ENCODE results near the gene SRPRB.
A peak's percentile ranks its signal among the peaks of the same experiment; 100 is the strongest.
"Not testable (repeated sequence)": the region's sequence is repeated elsewhere in the genome, so short reads cannot be mapped to it uniquely, and the experiment has no call there.

Gene SRPRB

DNA sequence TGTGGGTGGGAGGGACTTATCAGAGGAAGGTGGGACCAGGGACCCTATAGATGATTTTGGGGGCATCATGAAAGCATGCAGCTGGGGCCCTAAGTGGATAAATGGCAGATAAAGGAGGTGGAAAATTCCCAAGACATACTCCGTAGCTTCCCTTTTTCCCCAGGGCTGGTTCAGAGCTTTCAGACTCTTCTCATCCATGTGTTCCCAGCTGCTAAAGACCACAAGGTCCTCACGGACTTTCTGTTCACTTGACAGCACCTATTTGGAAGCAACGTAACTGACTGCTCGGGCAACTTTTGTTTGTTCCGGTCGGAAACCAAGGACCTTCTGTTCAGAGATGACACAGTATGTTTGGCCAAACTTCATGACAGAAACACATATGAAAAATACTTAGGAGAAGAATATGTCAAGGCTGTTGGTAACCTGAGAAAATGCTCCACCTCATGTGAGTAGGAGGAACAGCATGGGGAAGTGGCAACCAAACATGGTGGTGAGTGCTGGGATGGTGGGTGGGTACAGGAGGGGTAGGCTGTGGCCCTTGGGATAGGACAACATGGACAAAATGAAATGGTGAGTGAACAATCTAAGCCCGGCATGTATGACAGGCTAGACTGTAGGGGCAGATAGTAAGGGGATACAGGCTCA is 28.7 kb upstream of the SRPRB start:
- intact Hi-C loops (cut with DNase I) = no loop called here
- DNase-seq = no peak

DNA sequence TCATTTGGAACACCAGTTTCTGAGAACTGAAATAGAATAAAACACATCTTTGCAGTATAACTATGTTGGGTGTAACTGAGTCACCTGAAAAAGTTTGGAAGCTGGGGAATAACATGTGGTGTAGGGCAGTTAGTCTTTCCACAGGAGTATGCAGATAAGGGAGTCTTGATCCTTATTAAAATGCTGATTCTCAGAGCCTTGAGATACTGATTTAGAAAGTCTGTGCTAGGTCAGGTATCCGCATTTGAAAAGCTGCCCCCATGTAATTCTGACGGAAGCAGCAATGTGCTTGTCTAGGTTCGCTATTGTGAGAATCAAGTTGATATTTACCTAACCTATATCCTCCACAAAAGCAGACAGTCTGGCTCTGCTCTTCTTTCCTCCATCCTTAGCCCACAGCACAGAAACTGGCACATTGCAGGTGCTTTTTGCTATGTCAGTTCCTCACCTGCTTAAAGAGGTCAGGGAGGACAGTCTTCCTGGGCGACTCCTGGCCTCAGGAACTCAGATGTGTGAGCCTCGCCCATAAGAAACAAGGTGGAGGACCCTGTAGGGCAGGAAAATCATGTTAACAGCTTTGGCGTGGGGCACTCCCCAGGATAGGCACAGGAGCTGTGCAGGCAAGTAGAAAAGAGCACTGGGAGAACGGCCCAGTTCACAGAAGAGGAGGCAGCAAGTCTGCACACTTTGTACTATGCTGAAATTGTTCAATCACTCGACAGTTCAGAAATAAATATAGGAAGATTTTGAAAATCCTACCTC is 27.6 kb upstream of the SRPRB start:
- DNase-seq = no peak
- intact Hi-C loops (cut with DNase I) = no loop called here

DNA sequence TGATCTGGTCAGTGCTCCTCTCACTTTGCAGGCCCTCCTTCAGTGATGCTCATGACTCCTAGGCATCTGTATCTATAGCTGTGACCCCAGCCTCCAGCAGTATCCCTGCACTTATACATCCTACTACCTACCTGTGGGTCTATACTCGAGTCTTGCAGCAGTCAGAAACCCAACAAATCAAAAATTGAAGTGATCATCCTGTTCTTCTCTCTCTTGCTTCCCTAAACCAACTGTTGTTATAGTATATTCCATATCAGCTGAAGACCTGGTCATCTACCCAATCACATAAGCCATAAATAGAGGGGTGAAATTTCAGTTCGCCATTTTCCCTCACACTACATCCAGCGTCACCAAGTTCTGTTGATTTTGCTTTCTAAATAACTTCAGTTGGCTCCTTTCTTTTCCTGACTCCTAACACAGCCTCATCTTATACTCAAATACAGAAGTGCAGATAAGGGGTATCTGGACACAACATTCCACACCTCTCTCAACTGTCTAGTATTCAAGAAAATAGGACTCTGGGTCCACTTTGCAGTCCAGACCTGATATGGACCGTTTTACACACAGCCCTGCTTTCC is 25.9 kb upstream of the SRPRB start:
- no peak for DNase-seq
- intact Hi-C loops (cut with DNase I) = no loop called here

DNA sequence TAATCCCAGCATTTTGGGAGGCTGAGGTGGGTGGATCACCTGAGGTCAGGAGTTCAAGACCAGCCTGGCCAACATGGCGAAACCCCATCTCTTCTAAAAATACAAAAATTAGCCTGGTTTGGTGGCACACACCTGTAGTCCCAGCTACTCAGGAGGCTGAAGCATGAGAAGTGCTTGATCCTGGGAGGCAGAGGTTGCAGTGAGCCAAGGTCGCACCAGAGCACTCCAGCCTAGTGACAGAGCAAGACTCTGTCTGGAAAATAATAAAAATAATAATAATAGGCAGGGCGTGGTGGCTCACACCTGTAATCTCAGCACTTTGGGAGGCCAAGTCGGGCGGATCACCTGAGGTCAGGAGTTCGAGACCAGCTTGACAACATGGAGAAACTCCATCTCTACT is 24.9 kb upstream of the SRPRB start:
- DNase-seq; intact Hi-C loops (cut with DNase I): not testable (repeated sequence)

DNA sequence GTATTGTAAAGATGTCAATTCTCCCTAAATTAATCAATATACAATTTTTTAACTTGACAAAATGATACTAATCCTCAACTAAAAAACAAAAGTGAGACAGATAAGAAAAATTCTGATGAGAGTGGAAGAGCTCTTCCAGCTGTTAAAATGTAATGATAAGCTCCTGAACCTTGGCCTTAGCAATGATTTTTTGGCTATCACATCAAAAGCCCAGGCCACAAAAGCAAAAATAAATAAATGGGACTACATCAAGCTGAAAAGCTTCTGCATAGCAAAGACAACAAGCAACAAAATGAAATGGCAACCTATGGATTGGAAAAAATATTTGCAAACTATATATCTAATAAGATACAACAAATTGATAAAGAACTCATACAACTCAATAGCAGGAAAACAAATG is 24.0 kb upstream of the SRPRB start:
- no peak for DNase-seq
- intact Hi-C loops (cut with DNase I) = no loop called here

DNA sequence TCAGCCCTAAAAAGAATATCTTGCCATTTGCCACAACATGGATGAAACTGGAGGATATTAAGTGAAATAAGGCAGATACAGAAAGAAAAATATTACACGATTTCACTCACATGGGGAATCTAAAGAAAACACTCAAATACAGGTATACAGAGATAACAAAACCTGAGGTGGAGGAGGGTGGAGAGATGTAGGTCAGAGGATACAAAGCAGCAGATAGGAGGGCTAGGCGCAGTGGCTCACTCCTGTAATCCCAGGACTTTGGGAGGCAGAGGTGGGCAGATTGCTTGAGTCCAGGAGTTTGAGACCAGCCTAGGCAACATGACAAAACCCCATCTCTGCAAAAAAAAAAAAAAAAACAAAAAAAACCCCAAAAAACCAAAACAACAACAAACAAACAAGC is 23.2 kb upstream of the SRPRB start:
- no peak for DNase-seq
- intact Hi-C loops (cut with DNase I) = no loop called here

DNA sequence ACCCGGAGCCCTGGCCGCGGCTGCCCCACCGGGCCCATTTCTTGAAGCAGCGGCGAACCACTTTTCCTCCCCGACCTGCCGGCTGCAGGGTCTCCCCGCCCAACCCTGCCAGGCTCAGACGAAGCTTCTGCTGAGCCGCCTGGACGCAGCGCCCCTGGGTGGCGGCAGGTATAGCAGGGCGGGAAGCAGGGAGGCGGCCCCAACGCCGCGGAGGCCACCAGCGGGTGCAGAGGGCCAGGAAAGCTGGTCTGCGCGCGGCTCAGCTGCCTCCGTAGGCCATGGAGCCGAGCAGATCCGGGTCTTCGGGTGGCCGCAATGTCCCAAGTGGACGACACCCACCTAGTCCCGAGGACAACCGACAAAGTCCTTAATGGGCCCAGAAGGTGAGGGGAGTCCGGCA is 21.9 kb upstream of the SRPRB start:
- peak in 3 of 10 donors; percentile 59 to 80 (median 70) for DNase-seq
- intact Hi-C loops (cut with DNase I) = no loop called here

DNA sequence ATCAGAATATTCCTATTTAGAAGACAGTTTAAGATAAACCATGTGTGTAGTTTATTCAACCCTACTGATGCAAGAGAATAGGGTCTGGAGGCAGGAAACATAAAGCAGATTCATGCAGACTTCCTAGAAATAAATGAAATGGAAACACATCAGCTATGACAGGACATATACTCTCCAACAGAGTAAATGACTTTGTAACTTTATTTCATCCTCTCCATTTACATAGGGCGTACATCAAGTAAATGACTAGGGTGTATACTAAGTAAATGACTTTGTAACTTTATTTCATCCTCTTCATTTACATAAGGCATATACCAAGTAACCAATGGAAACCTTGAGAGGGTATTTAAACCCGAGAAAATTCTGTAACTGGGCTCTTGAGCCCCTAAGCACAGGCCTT is 17.6 kb upstream of the SRPRB start:
- intact Hi-C loops (cut with DNase I) = no loop called here
- no peak for DNase-seq

DNA sequence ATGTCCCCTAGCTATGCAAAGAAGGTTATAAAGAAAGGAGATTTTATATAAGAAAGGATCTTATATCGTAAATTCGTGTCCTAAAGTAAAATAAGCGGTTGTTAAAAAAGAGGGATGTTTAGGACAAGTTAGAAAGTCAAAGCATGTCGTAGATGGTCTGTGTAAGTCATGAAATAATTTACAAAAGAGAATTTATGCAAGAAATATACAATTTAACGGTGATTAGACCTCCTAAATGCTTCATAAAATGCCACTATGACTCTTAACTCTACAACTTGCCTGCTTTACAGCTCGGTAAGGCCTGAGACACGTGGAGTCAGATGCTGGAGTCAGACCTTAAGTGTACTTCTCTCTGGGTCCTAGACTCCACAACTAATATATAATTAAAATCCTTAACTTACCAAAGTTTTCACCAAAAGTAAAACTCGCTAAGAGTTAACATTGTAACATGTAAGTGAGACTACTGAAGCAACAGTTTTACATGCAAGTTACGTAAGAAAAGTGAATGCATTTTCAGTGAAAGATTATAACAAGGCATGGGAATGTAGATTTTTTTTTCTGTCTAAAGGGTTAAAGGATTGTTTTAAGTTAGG is 13.3 kb upstream of the SRPRB start:
- no peak for DNase-seq
- intact Hi-C loops (cut with DNase I) = no loop called here

DNA sequence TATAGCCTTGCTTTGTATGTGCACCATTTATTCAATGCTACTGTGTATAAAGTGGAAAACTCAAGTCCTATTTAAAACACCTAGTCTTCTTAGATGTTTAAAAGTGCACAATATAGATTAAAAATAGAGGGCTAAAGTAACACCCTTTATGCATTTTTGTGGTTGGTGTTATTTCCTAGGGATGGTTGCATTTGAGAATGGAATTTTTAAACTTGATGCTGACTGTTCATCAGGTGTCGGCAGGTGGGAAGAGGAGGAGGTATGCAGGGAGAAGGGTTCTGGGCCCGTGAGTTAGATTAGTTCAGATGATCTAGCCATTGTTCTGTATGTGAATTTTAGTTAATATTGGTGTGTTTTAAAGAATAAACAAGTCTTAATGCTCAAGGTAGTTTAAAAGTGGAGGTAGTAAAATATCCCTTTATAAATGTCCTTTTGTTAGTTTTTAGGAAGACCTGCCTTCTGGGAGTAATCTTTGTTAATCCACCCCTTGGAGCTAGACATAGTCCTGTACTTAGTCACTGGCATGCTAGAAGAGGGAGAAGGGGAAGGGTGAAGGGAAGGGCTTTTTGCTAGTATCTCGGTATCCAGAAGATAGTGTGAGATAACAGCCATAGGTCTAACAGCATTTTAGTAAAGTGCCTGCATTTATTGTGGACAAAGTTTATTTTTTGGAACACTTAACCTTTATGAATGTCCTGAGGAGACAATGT is 8.1 kb upstream of the SRPRB start:
- intact Hi-C loops (cut with DNase I) = no loop called here
- DNase-seq = no peak

DNA sequence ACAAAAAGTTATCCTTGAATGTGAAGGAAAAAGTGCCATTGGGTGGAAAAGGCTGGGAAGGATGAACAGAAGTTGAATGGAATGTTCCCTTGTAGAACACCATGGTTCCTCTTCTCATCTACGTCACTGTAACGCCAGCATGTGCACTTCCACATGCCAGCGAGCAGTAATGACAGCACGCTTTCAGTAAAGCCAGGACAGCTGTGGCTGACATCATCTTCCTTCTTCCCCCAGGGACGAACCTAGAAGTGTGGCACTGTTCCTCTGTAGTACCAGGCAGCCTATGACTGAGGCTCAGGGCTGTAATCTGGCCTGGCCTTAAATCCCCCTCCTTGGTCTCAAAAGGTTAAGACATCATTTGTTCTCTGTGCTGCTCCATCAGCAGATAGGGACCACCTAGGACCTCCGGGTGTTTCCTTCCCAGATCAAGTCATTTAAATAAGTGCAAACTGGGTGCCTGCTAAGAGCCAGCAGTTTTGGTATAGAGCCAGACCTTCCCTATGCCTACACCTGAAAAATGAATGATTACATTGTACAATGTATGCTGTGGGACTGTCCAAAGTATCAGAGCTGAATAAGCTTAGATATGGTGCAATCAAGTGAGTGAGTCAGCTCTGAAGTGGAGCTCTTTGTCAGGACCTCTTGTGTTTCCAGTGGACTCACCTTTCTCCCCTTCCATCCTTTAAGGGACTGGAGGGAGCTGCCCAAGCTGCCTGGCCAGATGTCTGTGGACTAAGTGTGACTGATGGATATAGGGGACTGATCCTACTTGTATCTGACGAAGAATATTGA is 5.6 kb upstream of the SRPRB start:
- no peak for DNase-seq
- intact Hi-C loops (cut with DNase I) = loop anchor here (10.0 kb wide), 1 partner anchor 1075 kb away; the partner anchor contains the start of gene NPHP3

DNA sequence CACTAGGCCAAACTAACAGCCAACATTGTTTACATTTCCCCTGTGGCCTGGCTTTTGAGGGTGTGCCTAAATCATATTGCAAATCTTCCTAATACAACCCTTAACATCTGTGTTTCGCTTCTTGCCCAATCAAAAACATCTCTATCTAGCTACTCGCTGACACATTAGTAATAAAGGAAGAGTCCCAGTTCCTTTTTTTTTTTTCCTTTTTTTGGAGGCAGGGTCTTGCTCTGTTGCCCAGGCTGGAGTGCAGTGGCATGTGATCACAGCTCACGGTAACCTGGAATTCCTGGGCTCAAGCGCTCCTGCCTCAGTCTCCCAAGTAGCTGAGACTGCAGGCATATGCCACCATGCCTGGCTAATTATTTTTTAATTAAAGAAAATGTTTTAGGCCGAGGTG is 2.1 kb upstream of the SRPRB start:
- intact Hi-C loops (cut with DNase I) = loop anchor here (10.0 kb wide), 1 partner anchor 1079 kb away; the partner anchor contains the start of gene NPHP3
- DNase-seq = no peak

DNA sequence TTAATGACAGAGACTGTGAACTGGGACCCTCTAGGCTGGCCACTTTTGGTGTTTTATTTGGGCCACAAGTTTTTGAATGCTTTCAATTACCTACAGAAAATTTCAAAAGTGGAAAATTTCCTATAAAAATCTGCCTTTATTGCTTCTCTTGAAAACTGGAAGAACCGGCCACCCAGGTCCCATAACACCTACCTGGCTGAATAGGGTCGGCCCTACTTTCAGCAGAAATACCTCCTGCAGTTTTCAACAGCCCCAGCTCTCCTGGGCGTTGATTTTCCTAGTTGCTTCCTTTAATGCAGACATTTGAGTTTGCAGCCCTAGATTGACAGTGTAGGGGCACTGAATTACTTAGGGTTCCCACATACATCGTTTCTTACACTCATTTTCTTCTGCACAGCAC is 719 bp upstream of the SRPRB start:
- intact Hi-C loops (cut with DNase I) = loop anchor here (5.0 to 10.0 kb wide), 2 partner anchors 143 to 1080 kb away; partner anchors contain the start of genes NPHP3 and TOPBP1
- peak in 1 of 10 donors; percentile 53 for DNase-seq

DNA sequence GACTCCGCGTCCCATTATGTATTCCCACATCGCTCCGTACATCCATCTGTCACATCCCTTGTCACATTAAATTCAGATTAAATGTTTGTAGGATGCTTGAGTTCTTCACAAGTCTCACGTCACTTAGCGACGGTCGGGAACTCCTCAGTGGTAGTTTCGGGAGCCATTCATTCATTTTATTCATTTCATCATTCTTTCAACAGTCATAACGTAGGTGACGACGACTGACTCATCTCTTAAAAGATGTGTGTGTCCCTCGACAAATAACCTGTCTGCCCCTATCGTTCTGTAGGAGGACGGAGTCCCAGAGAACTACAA is 272 bp upstream of the SRPRB start:
- DNase-seq = no peak
- intact Hi-C loops (cut with DNase I) = loop anchor here (5.0 to 10.0 kb wide), 2 partner anchors 143 to 1081 kb away; partner anchors contain the start of genes NPHP3 and TOPBP1

DNA sequence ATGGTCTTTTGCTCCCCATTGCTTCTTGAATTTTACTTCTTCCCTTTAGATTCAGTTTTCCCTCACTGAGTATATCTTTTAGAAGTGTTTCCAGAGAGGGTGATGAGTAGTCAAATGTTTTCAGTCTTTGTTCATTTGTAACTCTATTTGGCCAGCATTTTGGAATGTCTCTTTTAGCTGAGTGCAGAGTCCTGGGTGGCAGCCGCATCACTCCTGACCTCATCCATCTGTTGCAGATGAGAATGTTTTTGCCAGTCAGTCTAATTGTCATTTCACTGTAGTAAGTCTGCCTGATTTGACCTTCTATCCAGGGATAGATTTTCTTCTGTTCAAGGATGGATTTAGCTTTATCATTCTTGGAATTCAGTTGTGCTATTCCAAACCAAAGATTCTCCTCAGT is 7.3 kb downstream of the SRPRB start:
- DNase-seq = no peak
- intact Hi-C loops (cut with DNase I) = no loop called here

DNA sequence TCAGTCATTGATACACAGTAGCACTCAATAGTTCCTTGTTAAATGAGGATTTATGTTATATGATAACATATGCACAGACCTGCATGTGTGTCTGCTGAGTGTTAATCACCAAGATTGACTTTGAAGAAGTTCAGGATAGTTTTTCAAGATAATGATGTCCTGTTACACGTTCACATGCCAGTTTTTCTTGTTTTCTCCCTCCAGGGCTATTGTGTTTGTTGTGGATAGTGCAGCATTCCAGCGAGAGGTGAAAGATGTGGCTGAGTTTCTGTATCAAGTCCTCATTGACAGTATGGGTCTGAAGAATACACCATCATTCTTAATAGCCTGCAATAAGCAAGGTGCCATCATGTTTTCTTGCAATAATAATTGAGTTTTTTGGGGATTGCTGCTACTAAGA is 9.8 kb downstream of the SRPRB start:
- intact Hi-C loops (cut with DNase I) = no loop called here
- DNase-seq = no peak

DNA sequence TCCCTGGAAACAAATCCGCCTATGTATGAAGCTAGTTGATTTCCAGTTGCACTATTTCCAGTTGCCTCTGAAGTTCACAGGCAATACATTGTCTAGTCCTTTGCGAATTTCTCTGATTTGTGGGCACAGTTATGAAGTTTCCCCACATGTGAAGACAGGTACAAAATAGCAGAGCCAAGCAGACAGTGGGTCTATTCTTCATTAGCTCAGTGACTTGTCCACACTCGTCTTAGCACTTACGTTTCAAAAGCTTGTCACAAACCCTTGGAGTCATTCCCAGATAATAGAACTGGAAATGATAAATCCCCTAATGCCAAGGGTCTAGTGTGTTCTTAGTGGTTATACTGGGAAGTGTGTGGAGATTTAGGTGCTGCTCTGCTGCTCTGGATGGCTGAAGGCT is 14.5 kb downstream of the SRPRB start:
- intact Hi-C loops (cut with DNase I) = loop anchor here (10.0 kb wide), 1 partner anchor 65 kb away; no protein-coding TSS in a partner anchor
- DNase-seq = no peak

DNA sequence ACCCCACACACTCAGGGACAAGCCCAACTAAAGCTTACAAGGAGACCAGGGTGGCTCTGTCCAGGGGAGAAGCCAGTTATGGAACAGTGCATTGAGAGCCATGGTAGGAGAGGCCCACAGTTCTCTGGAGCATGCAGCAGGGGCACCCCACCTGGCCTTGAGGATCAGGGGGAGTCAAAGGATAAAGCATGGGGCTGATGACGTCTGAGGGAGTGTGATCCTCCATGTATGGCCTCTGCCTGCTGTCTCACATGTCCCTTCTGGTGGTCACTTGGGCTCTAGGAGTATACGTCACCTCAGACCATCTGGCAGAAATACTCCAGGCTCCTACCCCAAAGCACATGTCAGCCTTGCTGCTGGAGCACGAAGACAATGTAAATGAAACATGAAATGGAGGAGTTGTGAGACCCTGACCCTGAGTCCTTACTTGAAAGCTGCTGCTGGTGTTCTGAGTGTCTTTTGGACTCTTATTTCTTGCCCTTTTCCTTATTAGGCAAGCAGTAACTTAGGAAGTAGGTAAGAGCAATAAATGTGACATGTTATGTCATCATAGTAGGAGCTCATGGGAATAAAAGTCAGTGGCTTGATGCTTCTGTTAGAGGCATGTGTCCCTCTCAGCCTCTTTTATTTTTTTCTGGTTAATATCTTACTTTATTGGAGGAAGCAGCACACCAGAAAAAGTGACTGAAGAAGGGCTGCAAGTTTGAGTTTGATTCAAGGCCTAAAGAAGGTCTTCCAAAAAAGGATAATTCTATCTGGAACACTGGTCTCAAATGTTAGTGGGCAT is 15.5 kb downstream of the SRPRB start:
- DNase-seq = peak in 1 of 10 donors; percentile 31
- intact Hi-C loops (cut with DNase I) = loop anchor here (10.0 kb wide), 1 partner anchor 64 kb away; no protein-coding TSS in a partner anchor
